GM12872 (cell line): ENCODE data around the gene ZBTB37.

Experiments
- TF ChIP-seq, protein P1 (sequence below): IDR thresholded peaks from 3 replicates; pipeline ENCODE4 v1.5.1; 2011; ENCODE audit warnings: low read depth, mild to moderate bottlenecking, low read length, moderate library complexity; ENCODE audit not compliant: insufficient read depth

ZBTB37 gene

GRCh38 chr1:173867753-173868265 lies 371 bp upstream of the ZBTB37 start, which contains the start of gene GAS5:
Gene GAS5 (minus strand): TSS chr1:173867989.
- TF ChIP-seq, protein P1, sequence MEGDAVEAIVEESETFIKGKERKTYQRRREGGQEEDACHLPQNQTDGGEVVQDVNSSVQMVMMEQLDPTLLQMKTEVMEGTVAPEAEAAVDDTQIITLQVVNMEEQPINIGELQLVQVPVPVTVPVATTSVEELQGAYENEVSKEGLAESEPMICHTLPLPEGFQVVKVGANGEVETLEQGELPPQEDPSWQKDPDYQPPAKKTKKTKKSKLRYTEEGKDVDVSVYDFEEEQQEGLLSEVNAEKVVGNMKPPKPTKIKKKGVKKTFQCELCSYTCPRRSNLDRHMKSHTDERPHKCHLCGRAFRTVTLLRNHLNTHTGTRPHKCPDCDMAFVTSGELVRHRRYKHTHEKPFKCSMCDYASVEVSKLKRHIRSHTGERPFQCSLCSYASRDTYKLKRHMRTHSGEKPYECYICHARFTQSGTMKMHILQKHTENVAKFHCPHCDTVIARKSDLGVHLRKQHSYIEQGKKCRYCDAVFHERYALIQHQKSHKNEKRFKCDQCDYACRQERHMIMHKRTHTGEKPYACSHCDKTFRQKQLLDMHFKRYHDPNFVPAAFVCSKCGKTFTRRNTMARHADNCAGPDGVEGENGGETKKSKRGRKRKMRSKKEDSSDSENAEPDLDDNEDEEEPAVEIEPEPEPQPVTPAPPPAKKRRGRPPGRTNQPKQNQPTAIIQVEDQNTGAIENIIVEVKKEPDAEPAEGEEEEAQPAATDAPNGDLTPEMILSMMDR = no peak

GRCh38 chr1:173869021-173869359 lies 810 bp downstream of the ZBTB37 start:
- TF ChIP-seq, protein P1 = no peak

DNA sequence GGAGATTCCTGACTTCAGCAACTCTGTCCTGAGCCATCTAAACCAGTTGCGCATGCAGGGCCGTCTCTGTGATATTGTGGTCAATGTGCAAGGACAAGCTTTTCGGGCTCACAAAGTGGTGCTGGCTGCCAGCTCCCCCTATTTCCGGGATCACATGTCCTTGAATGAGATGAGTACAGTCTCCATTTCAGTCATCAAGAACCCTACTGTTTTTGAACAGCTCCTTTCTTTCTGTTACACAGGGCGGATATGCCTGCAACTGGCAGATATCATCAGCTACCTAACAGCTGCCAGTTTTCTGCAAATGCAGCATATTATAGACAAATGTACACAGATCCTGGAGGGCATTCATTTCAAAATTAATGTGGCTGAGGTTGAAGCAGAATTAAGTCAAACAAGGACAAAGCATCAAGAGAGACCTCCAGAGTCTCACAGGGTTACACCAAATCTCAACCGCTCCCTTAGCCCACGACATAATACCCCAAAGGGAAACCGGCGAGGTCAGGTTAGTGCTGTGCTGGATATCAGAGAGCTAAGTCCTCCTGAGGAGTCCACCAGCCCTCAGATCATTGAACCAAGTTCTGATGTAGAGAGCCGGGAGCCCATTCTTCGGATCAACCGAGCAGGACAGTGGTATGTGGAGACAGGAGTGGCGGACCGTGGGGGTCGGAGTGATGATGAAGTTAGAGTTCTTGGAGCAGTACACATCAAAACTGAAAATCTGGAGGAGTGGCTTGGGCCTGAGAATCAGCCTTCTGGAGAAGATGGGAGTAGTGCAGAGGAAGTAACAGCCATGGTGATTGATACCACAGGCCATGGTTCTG lies 2.3 kb downstream of the ZBTB37 start:
- TF ChIP-seq, protein P1 = no peak

DNA sequence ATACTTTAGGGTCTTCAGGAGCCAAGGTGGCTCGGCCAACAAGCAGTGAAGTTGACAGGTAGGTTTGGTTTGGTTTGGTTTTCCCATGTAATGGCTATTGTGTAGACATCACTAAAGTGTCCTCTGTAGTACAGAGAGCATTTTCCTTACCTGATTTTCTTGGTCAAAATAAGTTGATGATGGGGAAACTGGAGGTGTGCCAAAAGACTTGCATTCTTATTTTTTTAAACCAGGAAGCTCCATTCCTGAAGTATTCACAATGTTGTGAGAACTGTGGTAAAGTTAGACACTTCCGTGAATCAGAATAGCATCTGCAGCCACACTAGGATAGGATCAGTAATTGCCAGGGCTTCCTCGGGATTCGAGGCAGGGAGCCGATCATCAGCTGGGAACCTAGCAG lies 2.9 kb downstream of the ZBTB37 start:
- TF ChIP-seq, protein P1 = no peak

DNA sequence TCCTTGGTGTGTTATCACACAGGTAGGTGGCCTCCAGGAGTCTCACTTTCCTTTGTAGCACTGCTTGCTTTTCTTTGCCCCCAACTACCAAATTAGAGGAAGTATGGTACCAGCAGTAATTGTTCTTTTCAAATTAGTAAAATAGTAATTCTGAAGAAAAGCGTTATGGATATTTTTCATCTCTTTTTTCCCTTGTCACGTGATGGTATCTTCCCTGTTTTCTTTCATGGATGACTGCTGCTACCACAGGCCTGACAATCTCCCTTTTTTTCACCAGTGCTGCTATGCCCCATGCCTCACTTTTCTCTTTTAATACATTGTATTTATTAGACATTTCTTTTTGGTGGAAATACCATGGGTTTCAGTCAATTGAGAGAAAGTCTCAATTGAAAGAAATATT lies 3.3 kb downstream of the ZBTB37 start:
- TF ChIP-seq, protein P1 = no peak

DNA sequence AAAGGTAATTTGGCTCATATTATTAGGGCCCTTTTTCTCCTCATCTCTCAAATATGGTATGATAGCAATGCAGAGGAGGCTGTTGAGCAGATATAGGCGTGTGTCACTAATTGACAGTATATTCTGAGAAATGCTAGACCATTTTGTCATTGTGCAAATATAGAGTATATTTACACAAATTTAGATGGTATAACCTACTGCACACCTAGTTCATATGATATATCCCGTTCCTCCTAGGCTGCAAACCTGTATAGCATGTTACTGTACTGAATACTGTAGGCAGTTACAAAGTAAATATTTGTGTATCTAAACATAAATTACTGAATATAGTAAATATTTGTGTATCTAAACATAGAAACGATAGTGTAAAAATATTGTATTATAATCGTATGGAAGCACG lies 8.6 kb downstream of the ZBTB37 start:
- TF ChIP-seq, protein P1 = no peak

DNA sequence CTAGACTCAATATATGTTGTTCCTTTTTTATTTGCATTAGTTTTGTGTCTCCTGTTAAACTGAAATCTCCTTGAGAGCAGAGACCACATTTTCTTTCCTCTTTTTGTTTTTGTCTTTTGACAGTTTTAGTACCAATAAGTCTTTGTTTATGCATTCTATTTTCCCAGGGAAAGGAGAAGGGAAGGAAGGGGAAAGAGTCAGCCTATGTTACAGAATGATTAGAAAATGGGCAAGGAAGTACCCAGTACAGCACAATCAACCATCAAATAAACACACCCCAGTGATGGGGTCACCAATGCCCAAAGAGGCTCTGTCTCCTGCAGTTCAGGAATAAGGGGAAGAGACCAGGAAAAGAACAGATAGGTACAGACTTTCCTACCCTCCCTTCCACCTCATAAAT lies 10.1 kb downstream of the ZBTB37 start:
- TF ChIP-seq, protein P1 = no peak
